IPS DF 19.7 (cell line): Measurements from ENCODE around the gene HS2ST1.
A peak's percentile ranks its signal among the peaks of the same experiment; 100 is the strongest.
"Not testable (repeated sequence)": the region's sequence is repeated elsewhere in the genome, so short reads cannot be mapped to it uniquely, and the experiment has no call there.

Source experiments
- DNase-seq: peaks from one replicate; pipeline ENCODE4 v3.0.0-alpha.2; 2013; ENCODE audit warnings: low read depth, low spot score

Gene HS2ST1

DNA sequence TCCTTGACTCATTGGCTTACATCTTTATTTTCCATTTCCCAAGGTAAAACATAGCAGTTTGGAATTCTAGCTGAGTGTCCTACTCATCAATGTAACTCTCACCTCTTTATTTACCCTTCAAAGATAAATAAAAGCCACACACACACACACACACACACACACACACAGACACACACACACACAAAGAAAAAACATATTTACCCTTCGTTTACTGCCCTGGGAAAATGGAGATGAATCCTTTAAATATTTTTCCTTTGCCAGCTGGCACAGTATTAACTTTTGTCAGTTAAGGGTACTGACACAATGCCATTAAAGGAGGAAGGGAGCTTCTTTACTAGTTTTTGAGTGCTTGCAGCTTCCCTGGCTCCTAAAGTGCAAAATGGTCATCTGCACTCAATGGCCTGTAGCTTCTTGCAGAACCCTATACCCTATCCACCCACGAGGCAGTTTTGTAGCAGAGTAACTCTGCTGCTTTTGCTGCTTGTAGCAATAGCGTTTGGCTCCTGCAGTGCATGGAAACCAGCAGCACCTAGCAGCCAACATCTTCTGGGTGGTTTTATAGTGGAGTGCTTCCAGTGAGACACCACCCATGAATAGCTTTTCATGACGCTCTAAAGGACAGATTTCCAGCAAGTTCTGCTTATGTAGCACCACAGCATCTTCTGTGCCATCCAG is 103.7 kb downstream of the HS2ST1 start:
- DNase-seq, result no peak

- DNase-seq, result no peak
These were observed 108.9 kb downstream of the HS2ST1 start for GRCh38 chr1:87023326-87023725.

GRCh38 chr1:87024936-87025540 is 110.6 kb downstream of the HS2ST1 start:
- DNase-seq, result peak; percentile 17

DNA sequence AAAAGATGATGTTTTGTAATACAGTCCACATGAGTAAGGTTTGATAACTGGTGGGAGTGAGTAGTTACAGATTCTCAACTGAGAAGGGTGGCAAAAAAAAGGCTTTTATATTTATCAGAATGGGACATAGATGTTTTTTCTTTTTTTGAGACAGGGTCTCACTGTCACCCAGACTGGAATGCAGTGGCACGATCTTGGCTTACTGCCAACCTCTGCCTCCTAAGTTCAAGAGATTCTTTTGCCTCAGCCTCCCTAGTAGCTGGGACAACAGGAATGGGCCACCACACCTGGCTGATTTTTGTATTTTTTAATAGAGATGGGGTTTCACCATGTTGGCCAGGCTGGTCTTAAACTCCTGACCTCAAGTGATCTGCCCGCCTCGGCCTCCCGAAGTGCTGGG is 113.1 kb downstream of the HS2ST1 start:
- not testable (repeated sequence) for DNase-seq

DNA sequence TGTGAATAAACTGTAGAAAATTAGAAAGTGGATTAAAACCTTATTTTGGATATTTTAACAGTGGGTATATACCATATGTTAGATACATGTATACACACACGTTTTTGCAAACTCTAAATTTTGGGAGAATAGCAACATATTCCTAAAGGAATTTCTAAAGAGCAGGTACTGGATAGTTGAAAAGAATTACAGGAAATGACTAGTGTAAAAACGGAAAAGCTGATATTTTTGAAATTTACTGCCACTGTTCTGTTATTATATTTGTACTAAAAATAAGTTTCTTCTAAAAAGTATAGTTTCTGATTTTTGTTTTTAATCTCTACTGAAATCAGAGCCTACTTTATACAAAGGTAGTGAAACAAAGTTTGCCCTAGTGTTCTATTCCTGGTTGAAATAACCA is 114.1 kb downstream of the HS2ST1 start:
- no peak for DNase-seq

DNA sequence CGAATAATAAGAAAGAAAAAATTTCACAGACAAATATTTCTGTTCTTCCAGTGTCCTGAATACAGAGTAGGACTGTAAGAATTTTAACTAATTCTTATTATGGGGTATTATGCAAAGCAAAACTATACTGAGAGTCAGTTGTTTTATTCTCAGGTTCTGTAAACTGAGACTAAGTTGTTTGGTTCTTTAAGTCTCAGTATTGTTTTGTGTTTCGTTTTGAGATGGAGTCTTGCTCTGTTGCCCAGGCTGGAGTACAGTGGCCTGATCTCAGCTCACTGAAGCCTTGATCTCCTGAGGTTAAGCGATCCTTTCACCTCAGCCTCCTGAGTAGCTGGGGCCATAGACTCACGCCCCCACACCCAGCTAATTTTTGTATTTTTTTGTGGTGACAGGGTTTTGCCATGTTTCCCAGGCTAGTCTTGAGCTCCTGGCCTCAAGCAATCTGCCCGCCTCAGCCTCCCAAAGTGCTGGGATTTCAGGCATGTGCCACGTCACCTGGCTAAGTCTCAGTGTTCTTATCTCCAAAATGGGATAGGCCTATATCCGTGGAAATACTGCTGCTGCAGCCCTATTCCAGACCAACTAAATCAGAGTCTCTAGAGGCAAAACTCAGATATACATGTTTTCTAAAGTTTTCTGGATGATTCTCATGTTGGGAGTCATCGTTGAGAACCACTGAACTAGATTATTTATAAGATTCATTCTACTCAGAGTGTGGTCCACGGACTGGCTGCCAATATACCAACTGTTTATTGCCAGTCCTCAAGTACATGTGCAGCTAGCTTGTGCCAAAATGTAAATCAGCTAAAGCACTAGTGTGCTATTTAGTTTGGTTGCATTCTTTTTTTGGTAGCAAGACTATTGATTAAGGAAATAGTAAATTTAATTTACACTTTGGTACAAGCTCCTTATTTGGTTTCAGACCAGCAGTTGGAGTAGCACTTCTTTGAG is 116.6 kb downstream of the HS2ST1 start:
- no peak for DNase-seq

- no peak for DNase-seq
These were observed 119.9 kb downstream of the HS2ST1 start for GRCh38 chr1:87034351-87034750.

DNA sequence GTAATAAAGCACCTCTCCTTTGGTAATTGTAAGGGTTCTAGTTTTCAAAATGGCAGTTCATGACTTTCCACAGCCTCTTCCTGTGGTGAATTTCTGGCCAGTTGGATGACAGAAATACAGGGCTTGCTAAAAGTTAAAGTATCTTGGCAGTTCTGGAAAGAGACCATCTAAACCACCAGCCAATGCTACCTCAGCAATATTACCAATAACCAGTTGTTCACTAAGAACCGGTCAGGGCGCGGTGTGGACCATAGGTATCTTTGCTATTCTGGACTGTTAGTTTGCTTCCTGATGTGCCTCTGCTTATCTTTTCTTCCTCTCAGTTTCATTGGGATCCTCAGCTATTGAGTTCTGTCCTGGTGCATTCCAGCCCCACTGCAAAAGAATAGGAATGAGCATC is 124.7 kb downstream of the HS2ST1 start:
- DNase-seq, result no peak

- DNase-seq, result no peak
These were observed 127.8 kb downstream of the HS2ST1 start for GRCh38 chr1:87042111-87042811.

GRCh38 chr1:87044424-87044823 is 130.0 kb downstream of the HS2ST1 start:
- no peak for DNase-seq

- DNase-seq, result no peak
These were observed 130.4 kb downstream of the HS2ST1 start for GRCh38 chr1:87044840-87045239.

- DNase-seq, result no peak
These were observed 131.4 kb downstream of the HS2ST1 start for GRCh38 chr1:87045761-87046304.

- no peak for DNase-seq
These were observed 132.5 kb downstream of the HS2ST1 start for GRCh38 chr1:87046951-87047350.

DNA sequence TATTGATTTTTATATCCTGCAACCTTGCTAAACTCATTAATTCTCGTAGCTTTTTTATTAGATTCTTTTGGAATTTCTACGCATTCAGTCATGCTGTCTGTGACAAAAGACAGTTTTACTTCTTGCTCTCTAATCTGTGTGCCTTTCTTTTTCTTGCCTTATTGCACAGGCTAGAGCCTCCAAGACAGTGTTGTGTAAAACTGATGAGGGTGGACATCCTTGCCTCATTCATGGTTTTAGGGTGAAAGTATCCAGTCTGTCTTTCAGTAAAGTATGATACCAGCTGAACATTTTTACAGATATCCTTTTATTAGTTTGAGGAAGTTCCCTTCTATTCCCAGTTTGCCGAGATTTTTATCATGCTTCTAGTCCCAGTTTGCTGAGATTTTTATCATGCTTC is 133.8 kb downstream of the HS2ST1 start:
- DNase-seq, result no peak

DNA sequence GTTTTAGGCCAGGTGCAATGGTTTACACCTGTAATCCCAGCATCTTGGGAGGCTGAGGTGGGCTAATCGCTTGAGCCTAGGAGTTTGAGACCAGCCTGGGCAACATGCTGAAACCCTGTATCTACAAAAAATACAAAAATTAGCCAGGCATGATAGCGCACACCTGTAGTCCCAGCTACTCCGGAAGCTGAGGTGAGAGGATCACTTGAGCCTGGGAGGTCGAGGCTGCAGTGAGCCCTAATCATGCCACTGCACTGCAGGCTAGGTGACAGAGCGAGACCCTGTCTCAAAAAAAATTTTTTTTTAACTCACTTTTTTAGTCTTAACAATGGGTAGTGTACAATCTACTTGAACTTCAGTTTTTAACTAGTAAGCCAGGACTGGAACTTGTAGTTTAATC is 137.5 kb downstream of the HS2ST1 start:
- no peak for DNase-seq

- no peak for DNase-seq
These were observed 138.0 kb downstream of the HS2ST1 start for GRCh38 chr1:87052400-87052799.

- no peak for DNase-seq
These were observed 138.5 kb downstream of the HS2ST1 start for GRCh38 chr1:87052961-87053360.

DNA sequence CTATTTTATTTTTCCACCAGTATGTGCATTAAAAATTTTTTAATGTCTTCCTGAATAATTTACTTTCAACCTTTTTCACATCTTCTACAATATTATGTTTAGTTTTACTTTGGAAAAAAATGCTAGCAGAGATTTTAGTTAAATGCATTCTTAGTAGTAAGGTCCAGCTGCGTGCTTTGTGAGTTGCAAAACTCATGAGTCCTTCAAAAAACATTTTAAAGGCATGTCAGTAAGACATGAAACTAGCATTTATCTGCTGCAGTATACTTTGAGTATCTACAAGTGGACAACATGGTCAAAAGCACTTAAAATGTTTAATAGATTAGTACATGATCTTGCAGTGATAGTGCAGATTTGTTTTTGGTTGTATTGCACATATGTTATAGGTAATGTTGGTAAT is 139.0 kb downstream of the HS2ST1 start:
- DNase-seq, result no peak

DNA sequence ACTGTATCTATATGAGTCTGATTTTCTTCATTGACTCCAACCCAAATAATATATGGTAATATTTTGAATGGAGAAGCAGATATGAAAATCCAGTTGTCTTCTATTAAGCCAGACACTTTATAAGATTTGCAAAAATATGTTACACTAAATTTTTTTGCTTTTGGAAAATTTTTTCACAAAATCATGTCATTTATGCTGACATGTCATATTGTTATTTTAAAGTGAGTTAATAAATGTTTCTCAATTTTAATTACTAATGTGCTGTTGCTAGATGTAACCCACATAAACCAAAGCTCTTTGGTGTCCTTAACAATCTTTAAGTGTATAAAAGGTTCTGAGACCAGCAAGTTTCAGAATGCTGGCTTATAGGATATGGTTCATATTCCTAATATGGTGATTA is 142.5 kb downstream of the HS2ST1 start:
- DNase-seq, result no peak

- no peak for DNase-seq
These were observed 143.9 kb downstream of the HS2ST1 start for GRCh38 chr1:87058343-87058649.

DNA sequence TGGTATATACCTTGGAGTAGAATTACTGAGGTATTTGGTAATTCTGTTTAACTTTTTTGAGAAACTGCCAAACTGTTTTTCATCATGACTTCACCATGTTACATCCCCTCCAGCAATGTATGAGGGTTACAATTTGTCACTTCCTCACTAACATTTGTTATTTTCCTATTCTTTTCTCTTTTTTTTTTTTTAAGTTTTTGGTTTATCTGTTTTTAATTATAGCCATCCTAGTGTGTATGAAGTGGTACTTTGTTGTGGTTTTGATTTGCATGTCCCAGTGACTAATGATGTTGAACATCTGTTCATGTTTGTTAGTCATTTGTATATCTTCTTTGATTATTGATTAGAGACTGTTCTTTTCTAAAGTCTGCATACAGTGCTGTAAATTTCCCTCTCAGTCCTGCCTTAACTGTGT is 147.3 kb downstream of the HS2ST1 start:
- no peak for DNase-seq

DNA sequence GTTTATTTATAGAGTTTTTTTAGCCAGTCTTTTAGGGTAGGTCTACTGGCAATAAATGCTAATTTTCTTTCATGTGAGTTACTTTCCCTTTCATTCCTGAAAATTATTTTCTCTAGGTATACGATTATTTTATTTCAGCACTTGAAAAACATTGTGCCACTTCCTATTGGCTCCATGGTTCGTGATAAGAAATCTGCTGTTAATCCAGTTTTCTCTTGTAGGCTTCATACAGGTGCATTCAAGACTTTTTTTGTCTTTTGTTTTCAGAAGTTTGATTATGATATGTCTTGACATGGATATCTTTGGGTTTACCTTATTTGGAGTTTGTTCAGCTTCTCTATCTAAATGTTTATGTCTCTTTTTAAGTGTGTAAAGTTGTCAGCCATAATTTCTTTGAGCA is 148.3 kb downstream of the HS2ST1 start:
- DNase-seq, result no peak
